Stomach (tissue), 9 donors: ENCODE measurements around the gene SMAD2. TPM values are rescaled to one million over a fixed set of nuclear protein-coding genes. Genes with fewer than 3 reads are reported as not detected.
"Not testable (repeated sequence)": the region's sequence is repeated elsewhere in the genome, so short reads cannot be mapped to it uniquely, and the experiment has no call there.

Experiments used
- DNase-seq, 2 donors: peaks; one replicate each; pipeline versions ENCODE4 v3.0.0 to v3.0.0-alpha.2; 2013 to 2019
- H3K27ac ChIP-seq, 5 donors: fragments of 200-600 bp in 4 of 5; sonication (generic) in 4 of 5; one replicate each; pipeline ENCODE4 v1.5.1; 2013 to 2019; ENCODE audit warnings: mild to moderate bottlenecking in 1 of 5, moderate library complexity in 1 of 5
- H3K27me3 ChIP-seq, 3 donors: fragments of 200-600 bp; sonication (generic); one replicate each; pipeline ENCODE4 v1.5.1; 2017 to 2019; ENCODE audit warnings: mixed run types in 1 of 3
- H3K36me3 ChIP-seq, 4 donors: fragments of 200-600 bp; sonication (generic); 1 replicate in 3 of 4; 2 replicates in 1 of 4; pipeline ENCODE4 v1.5.1; 2016 to 2019
- H3K4me1 ChIP-seq, 4 donors: fragments of 200-600 bp; sonication (generic); one replicate each; pipeline ENCODE4 v1.5.1; 2016 to 2019
- H3K4me3 ChIP-seq, 4 donors: fragments of 200-600 bp; sonication (generic) in 3 of 4; one replicate each; pipeline ENCODE4 v1.5.1; 2016 to 2019; ENCODE audit warnings: mild to moderate bottlenecking in 1 of 4
- H3K9me3 ChIP-seq, 4 donors: fragments of 200-600 bp; sonication (generic); one replicate each; pipeline ENCODE4 v1.5.1; 2016 to 2019
- EP300 ChIP-seq: sonication (generic); formaldehyde crosslinking; IDR thresholded peaks from one replicate; pipeline ENCODE4 v1.6.1; 2017; ENCODE audit warnings: antibody characterized with exemption
- POLR2A ChIP-seq, 4 donors: fragments of 450-650 bp; IDR thresholded peaks; one replicate each; pipeline ENCODE4 v1.6.1; 2016; ENCODE audit warnings: antibody characterized with exemption in 4 of 4, control low read depth in 2 of 4, mild to moderate bottlenecking in 1 of 4, moderate library complexity in 1 of 4
- POLR2AphosphoS5 ChIP-seq, 3 donors: sonication (generic); formaldehyde crosslinking; IDR thresholded peaks; one replicate each; pipeline ENCODE4 v1.6.1; 2016; ENCODE audit warnings: antibody characterized with exemption in 3 of 3
- WGBS, 5 donors: extraction: QIAGEN DNeasy Blood & Tissue Kit in 3 of 5; methylation state at CpG; one replicate each; pipeline versions ENCODE4 v1.1.5 to v1.1.7; 2013 to 2018; 5-methylcytosine and 5-hydroxymethylcytosine counted together
- intact Hi-C: fragments of 100-400 bp; cut with DNase I; formaldehyde crosslinking; loops from one replicate; pipeline ENCODE4 v1.15.1; 2023; ENCODE audit warnings: low total_unique reads
- polyA plus RNA-seq, 3 donors: library from polyadenylated mRNA; stranded (reverse); fragments of 200-250 nt; gene quantifications; one replicate each; pipeline ENCODE4 v1.2.3, GENCODE V29; 2013
- total RNA-seq, 5 donors: library from RNA; depleted of rRNA; stranded (reverse); fragments of >200 nt; gene quantifications; one replicate each; pipeline versions ENCODE4 v1.1.0 to v1.2.3, GENCODE V29; 2014 to 2016
- TF ChIP-seq, protein P1 (sequence below), 7 experiments: fragments of 450-650 bp in 4 of 7; fragments of 200-600 bp in 3 of 7; sonication (generic) in 3 of 7; IDR thresholded peaks; one replicate each; pipeline ENCODE4 v1.5.1; 2016 to 2019; ENCODE audit warnings: antibody characterized with exemption in 7 of 7, control low read depth in 2 of 7, mild to moderate bottlenecking in 1 of 7
- donor health status: healthy with polysubstance abuse.
- donor health status: Bipolar disorder and iron deficiency.
- donor health status: healthy.

The SMAD2 gene
- total and polyA plus RNA-seq, 8 donors = 18.9 to 233 (median 46.3) TPM

- no peak for DNase-seq
- H3K27me3 ChIP-seq = no peaks in the 10 kb centered on the region
These were observed 99.7 kb downstream of the SMAD2 start for GRCh38 chr18:47830772-47831171.

GRCh38 chr18:47829831-47830230 is 100.6 kb downstream of the SMAD2 start:
- intact Hi-C loops = loop anchor here (10.0 kb wide), 1 partner anchor 55 kb away; no protein-coding TSS in a partner anchor
- no peak overlapping the region for H3K4me3 ChIP-seq
- peaks cover 0 to 35% (median 19%) of the 10 kb centered on the region in 4 donors for H3K36me3 ChIP-seq
- TF ChIP-seq, protein P1, sequence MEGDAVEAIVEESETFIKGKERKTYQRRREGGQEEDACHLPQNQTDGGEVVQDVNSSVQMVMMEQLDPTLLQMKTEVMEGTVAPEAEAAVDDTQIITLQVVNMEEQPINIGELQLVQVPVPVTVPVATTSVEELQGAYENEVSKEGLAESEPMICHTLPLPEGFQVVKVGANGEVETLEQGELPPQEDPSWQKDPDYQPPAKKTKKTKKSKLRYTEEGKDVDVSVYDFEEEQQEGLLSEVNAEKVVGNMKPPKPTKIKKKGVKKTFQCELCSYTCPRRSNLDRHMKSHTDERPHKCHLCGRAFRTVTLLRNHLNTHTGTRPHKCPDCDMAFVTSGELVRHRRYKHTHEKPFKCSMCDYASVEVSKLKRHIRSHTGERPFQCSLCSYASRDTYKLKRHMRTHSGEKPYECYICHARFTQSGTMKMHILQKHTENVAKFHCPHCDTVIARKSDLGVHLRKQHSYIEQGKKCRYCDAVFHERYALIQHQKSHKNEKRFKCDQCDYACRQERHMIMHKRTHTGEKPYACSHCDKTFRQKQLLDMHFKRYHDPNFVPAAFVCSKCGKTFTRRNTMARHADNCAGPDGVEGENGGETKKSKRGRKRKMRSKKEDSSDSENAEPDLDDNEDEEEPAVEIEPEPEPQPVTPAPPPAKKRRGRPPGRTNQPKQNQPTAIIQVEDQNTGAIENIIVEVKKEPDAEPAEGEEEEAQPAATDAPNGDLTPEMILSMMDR (IDR thresholded peaks at IDR 0.05) = no peak
- TF ChIP-seq POLR2AphosphoS5 (IDR thresholded peaks at IDR 0.05) (no peak), POLR2A (IDR thresholded peaks at IDR 0.05) (no peak), EP300 (no peak)
- no peaks in the 10 kb centered on the region for H3K9me3 ChIP-seq
- DNase-seq = no peak
- 89 to 95% (median 94%) methylated on average over 3 of the region's 3 CpGs for WGBS, 5 donors
- H3K4me1 ChIP-seq = no peaks in the 10 kb centered on the region
- no peak overlapping the region for H3K27ac ChIP-seq
- H3K27me3 ChIP-seq = no peaks in the 10 kb centered on the region

More at GRCh38 chr18:47830772-47831171, 99.7 kb downstream of the SMAD2 start:
- H3K9me3 ChIP-seq = no peaks in the 10 kb centered on the region
- TF ChIP-seq POLR2AphosphoS5 (IDR thresholded peaks at IDR 0.05) (no peak), EP300 (no peak)
- H3K36me3 ChIP-seq = peaks cover 0 to 29% (median 19%) of the 10 kb centered on the region in 4 donors
- H3K27ac ChIP-seq = no peak overlapping the region
- intact Hi-C loops = loop anchor here (10.0 kb wide), 1 partner anchor 56 kb away; no protein-coding TSS in a partner anchor
- H3K4me1 ChIP-seq = no peaks in the 10 kb centered on the region
- H3K4me3 ChIP-seq = no peak overlapping the region
- 87 to 98% (median 93%) methylated on average over 3 of the region's 3 CpGs for WGBS, 5 donors

GRCh38 chr18:47828031-47828430 is 102.4 kb downstream of the SMAD2 start:
- peaks cover 0 to 27% (median 14%) of the 10 kb centered on the region in 4 donors for H3K36me3 ChIP-seq
- H3K4me3 ChIP-seq, H3K9me3 ChIP-seq, H3K27me3 ChIP-seq, H3K4me1 ChIP-seq, DNase-seq, H3K27ac ChIP-seq, intact Hi-C loops: not testable (repeated sequence)
- WGBS, 5 donors = 95 to 100% (median 98%) methylated on average over 7 to 34 of the region's 34 CpGs

- no peaks in the 10 kb centered on the region for H3K27me3 ChIP-seq
- intact Hi-C loops = no loop called here
- H3K4me1 ChIP-seq = no peaks in the 10 kb centered on the region
- H3K27ac ChIP-seq = no peak overlapping the region
- H3K9me3 ChIP-seq = no peaks in the 10 kb centered on the region
- peaks cover 0 to 27% (median 12%) of the 10 kb centered on the region in 4 donors for H3K36me3 ChIP-seq
- 79 to 88% (median 81%) methylated on average over 5 of the region's 5 CpGs for WGBS, 5 donors
- TF ChIP-seq POLR2AphosphoS5 (IDR thresholded peaks at IDR 0.05) (no peak), POLR2A (IDR thresholded peaks at IDR 0.05) (no peak), EP300 (no peak)
- TF ChIP-seq, protein P1 (IDR thresholded peaks at IDR 0.05) = no peak
- H3K4me3 ChIP-seq = no peak overlapping the region
- no peak for DNase-seq
These were observed 104.0 kb downstream of the SMAD2 start for GRCh38 chr18:47826157-47827074.

DNA sequence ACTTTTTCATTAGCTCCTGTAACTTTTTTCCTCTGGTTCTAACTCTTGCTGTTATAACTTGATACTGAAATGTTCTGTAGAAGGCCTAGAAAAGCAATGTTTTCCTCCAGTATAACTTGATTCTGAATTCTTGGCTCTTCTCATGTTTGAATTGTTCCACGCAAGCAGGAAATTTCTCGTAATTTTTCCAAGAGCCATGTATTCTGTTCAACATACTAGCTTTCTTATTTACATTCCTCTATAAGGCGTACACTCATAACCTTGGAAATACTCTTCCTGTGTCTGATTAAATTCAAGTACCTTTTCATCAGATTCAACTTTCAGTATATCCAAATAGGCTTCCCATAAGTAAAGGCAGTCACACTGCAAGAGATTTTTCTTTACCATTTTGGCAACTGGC is 109.1 kb downstream of the SMAD2 start:
- 47 to 61% (median 51%) methylated on average over 3 of the region's 3 CpGs for WGBS, 5 donors
- Histone ChIP-seq H3K27me3 (no peaks in the 10 kb centered on the region), H3K4me1 (peaks cover 0 to 10% (median 2%) of the 10 kb centered on the region in 4 donors), H3K9me3 (no peaks in the 10 kb centered on the region), H3K36me3 (peaks cover 0 to 6% (median 3%) of the 10 kb centered on the region in 4 donors), H3K27ac (no peak overlapping the region), H3K4me3 (no peak overlapping the region)
- DNase-seq = no peak
- no peak for TF ChIP-seq POLR2AphosphoS5 (IDR thresholded peaks at IDR 0.05)
- no peak for TF ChIP-seq EP300
- TF ChIP-seq POLR2A (IDR thresholded peaks at IDR 0.05) = no peak
- TF ChIP-seq, protein P1 (IDR thresholded peaks at IDR 0.05) = no peak
- intact Hi-C loops = no loop called here
